Natural killer cell (primary cell): ENCODE data around the gene TENT5C. TPM values are rescaled to one million over a fixed set of nuclear protein-coding genes. Genes with fewer than 3 reads are reported as not detected.

Source experiments
- ATAC-seq, 3 donors: fragments of 150-1000 bp in 2 of 3; fragments of 200-7000 bp in 1 of 3; cut with Tn5 transposase; 1 replicate in 1 of 3; 2 replicates in 2 of 3; pipeline ENCODE4 v1.10.0; 2021; ENCODE audit warnings: mild to moderate bottlenecking in 2 of 3, moderate library complexity in 2 of 3
- DNase-seq, 2 donors: peaks; one replicate each; pipeline versions ENCODE4 v3.0.0 to v3.0.0-alpha.2; 2013 to 2021; ENCODE audit warnings: mixed read lengths in 1 of 2
- H3K27ac ChIP-seq: one replicate; pipeline ENCODE4 v1.5.1; 2013; ENCODE audit warnings: mild to moderate bottlenecking, low read length
- H3K27me3 ChIP-seq: one replicate; pipeline ENCODE4 v1.6.1; 2013; ENCODE audit warnings: low read length; ENCODE audit not compliant: control insufficient read depth, insufficient read depth
- H3K36me3 ChIP-seq: one replicate; pipeline ENCODE4 v1.6.1; 2013; ENCODE audit warnings: low read length; ENCODE audit not compliant: control insufficient read depth, insufficient read depth
- H3K4me1 ChIP-seq: one replicate; pipeline ENCODE4 v1.6.1; 2013; ENCODE audit warnings: low read length; ENCODE audit not compliant: control insufficient read depth, insufficient read depth
- H3K4me3 ChIP-seq: one replicate; pipeline ENCODE4 v1.5.1; 2013; ENCODE audit warnings: low read length
- H3K9me3 ChIP-seq: one replicate; pipeline ENCODE4 v1.6.1; 2013; ENCODE audit warnings: low read length; ENCODE audit not compliant: control insufficient read depth, insufficient read depth
- H3K27ac Mint-ChIP-seq, 2 donors: one replicate each; pipeline ENCODE4 v1.8.0; 2022; ENCODE audit warnings: mild to moderate bottlenecking in 2 of 2, mixed read lengths in 2 of 2, moderate library complexity in 1 of 2
- H3K27me3 Mint-ChIP-seq, 2 donors: one replicate each; pipeline ENCODE4 v1.8.0; 2022; ENCODE audit warnings: low read depth in 2 of 2, mixed read lengths in 2 of 2
- H3K36me3 Mint-ChIP-seq: one replicate; pipeline ENCODE4 v1.8.0; 2022; ENCODE audit warnings: mixed read lengths
- H3K4me1 Mint-ChIP-seq, 2 donors: one replicate each; pipeline ENCODE4 v1.8.0; 2022; ENCODE audit warnings: mixed read lengths in 2 of 2
- H3K4me3 Mint-ChIP-seq: one replicate; pipeline ENCODE4 v1.8.0; 2022; ENCODE audit warnings: mild to moderate bottlenecking, moderate library complexity, mixed read lengths
- H3K9me3 Mint-ChIP-seq, 2 donors: one replicate each; pipeline ENCODE4 v1.8.0; 2022; ENCODE audit warnings: mixed read lengths in 2 of 2
- WGBS: methylation state at CpG from one replicate; pipeline ENCODE4 v1.1.7; 2013; ENCODE audit warnings: missing lambda C conversion rate; ENCODE audit not compliant: insufficient coverage; 5-methylcytosine and 5-hydroxymethylcytosine counted together
- intact Hi-C: fragments of 100-400 bp; cut with micrococcal nuclease; formaldehyde crosslinking; loops from one replicate; pipeline ENCODE4 v1.14.2; 2022
- total RNA-seq, 4 donors: library from RNA; stranded (reverse); fragments of 120-200 nt in 1 of 4; gene quantifications; one replicate each; pipeline versions ENCODE4 v1.2.3 to v1.2.4, GENCODE V29; 2013 to 2022
- TF ChIP-seq, protein P1 (sequence below): fragments of 200-600 bp; IDR thresholded peaks from one replicate; pipeline ENCODE4 v1.8.0; 2022; ENCODE audit warnings: antibody characterized with exemption

Gene TENT5C
- total RNA-seq, 3 donors from 2014 or later (not counting 1 experiment from before 2014, with no cell fraction given): 80.6 to 109 (median 90.9) TPM

DNA sequence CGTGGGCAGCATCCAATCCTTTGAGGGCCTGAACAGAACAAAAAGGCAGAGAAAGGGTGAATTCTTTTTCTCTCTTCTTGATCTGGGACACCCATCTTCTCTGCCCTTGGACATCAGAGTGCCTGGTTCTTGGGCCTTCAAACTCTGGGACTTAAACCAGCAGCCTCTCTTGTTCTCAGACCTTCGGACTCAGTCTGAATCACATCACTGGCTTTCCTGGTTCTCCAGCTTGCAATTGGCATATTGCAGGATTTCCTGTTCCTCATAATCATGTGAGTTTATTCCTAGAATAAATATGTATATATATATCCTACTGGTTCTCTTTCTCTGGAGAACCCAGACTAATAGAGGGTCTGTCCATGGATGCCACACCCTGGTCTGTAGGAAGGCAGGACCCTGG lies 16.3 kb upstream of the TENT5C start:
- WGBS: 96% methylated on average over 2 of the region's 2 CpGs
- peaks cover 0 to 2% of the 10 kb centered on the region in 2 donors for H3K27me3 Mint-ChIP-seq
- no peak overlapping the region for H3K4me3 Mint-ChIP-seq
- intact Hi-C loops: no loop called here
- no peaks in the 10 kb centered on the region for H3K4me1 Mint-ChIP-seq
- H3K36me3 Mint-ChIP-seq: no peaks in the 10 kb centered on the region
- ATAC-seq: no peak
- no peaks in the 10 kb centered on the region for H3K36me3 ChIP-seq
- no peaks in the 10 kb centered on the region for H3K27me3 ChIP-seq
- TF ChIP-seq, protein P1, sequence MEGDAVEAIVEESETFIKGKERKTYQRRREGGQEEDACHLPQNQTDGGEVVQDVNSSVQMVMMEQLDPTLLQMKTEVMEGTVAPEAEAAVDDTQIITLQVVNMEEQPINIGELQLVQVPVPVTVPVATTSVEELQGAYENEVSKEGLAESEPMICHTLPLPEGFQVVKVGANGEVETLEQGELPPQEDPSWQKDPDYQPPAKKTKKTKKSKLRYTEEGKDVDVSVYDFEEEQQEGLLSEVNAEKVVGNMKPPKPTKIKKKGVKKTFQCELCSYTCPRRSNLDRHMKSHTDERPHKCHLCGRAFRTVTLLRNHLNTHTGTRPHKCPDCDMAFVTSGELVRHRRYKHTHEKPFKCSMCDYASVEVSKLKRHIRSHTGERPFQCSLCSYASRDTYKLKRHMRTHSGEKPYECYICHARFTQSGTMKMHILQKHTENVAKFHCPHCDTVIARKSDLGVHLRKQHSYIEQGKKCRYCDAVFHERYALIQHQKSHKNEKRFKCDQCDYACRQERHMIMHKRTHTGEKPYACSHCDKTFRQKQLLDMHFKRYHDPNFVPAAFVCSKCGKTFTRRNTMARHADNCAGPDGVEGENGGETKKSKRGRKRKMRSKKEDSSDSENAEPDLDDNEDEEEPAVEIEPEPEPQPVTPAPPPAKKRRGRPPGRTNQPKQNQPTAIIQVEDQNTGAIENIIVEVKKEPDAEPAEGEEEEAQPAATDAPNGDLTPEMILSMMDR: no peak
- no peak overlapping the region for H3K27ac Mint-ChIP-seq
- no peak overlapping the region for H3K4me3 ChIP-seq
- no peaks in the 10 kb centered on the region for H3K4me1 ChIP-seq
- H3K9me3 Mint-ChIP-seq: no peaks in the 10 kb centered on the region
- H3K9me3 ChIP-seq: no peaks in the 10 kb centered on the region
- no peak overlapping the region for H3K27ac ChIP-seq
- DNase-seq: no peak

DNA sequence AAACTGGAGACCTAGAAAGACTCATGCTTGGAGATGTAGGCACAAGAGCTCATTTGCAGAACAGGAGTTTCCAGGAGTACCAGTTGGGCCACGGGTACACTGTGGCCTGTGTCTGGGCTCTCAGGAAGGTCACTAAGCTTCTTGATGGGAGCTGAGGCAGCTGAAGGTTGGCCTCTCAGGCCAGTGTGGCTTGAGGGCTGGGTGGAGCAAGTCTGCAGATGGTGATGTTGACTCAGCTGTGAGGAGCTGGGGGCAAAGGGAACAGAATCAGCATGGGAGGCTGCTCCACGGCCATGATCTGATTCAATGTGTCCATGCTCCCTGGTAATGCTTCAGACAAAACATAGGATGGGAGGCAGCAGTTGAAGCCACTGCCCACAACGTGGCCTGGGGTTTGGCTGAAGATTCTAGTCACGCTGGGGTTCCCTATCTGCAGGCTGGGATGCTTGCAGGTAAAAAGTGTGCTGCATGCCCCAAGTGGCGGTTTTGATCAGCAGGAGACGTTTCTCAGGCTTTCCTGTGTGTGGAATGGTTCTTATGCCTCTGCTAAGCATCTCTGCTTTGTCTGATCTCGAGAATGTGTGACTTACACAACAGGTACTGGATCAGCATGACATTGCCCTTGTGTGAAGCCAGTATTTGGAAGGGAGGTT lies 15.4 kb upstream of the TENT5C start:
- Mint-ChIP-seq H3K9me3 (no peaks in the 10 kb centered on the region), H3K36me3 (no peaks in the 10 kb centered on the region), H3K27me3 (peaks cover 0 to 2% of the 10 kb centered on the region in 2 donors), H3K27ac (no peak overlapping the region), H3K4me1 (no peaks in the 10 kb centered on the region), H3K4me3 (no peak overlapping the region)
- TF ChIP-seq, protein P1: no peak
- no peak for ATAC-seq
- Histone ChIP-seq H3K27me3 (no peaks in the 10 kb centered on the region), H3K4me1 (no peaks in the 10 kb centered on the region), H3K4me3 (no peak overlapping the region), H3K36me3 (no peaks in the 10 kb centered on the region), H3K9me3 (no peaks in the 10 kb centered on the region), H3K27ac (no peak overlapping the region)
- DNase-seq: no peak
- intact Hi-C loops: no loop called here
- WGBS: 64% methylated on average over 7 of the region's 7 CpGs

DNA sequence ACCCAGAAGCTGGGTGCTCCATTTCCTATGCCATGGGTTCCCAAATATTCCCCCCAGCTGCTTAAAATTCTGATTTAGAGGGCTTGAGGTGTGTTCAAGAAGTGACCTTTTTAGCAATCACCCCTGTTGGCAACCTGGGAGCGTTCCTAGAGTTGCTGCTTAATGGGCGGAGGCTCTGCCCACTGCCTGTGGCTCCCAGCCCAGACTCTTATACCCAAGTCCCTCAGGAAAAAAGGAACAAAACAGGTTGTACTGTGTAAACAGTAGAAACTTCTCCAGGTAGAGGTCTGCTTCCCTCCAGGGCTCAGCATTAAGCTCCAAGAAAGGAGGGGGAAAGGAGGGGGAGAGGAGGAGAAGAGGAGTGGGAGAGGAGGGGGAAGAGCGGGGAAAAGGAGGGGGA lies 14.6 kb upstream of the TENT5C start:
- Mint-ChIP-seq H3K27me3 (peaks cover 0 to 2% of the 10 kb centered on the region in 2 donors), H3K4me3 (no peak overlapping the region), H3K36me3 (no peaks in the 10 kb centered on the region), H3K27ac (no peak overlapping the region), H3K4me1 (no peaks in the 10 kb centered on the region), H3K9me3 (no peaks in the 10 kb centered on the region)
- Histone ChIP-seq H3K36me3 (no peaks in the 10 kb centered on the region), H3K4me3 (no peak overlapping the region), H3K27me3 (no peaks in the 10 kb centered on the region), H3K9me3 (no peaks in the 10 kb centered on the region), H3K4me1 (no peaks in the 10 kb centered on the region), H3K27ac (no peak overlapping the region)
- ATAC-seq: no peak
- TF ChIP-seq, protein P1: no peak
- intact Hi-C loops: no loop called here
- no peak for DNase-seq
- WGBS: 94% methylated on average over 3 of the region's 3 CpGs

DNA sequence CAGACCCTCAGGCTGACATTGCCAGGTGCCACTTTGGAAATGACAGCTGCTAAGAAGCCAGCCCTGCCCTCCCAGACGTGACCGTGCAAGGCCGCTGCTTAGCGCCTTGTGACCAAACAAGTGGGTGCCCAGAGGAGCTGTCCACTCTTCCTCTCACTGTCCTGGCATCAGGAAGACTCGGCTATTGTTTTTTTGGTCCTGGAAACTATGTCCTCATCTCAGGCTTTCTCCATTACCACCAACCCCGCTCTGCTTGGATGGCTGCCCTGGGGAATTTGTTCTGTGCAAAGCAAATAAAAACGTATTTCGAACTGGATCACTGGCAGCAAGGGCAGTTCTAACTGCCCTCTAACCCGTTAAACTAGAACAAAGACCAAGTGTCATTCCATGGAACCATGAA lies 13.7 kb upstream of the TENT5C start:
- Mint-ChIP-seq H3K4me3 (no peak overlapping the region), H3K36me3 (no peaks in the 10 kb centered on the region), H3K27ac (no peak overlapping the region), H3K9me3 (no peaks in the 10 kb centered on the region), H3K27me3 (peaks cover 2 to 8% of the 10 kb centered on the region in 2 donors), H3K4me1 (no peaks in the 10 kb centered on the region)
- Histone ChIP-seq H3K9me3 (no peaks in the 10 kb centered on the region), H3K27me3 (no peaks in the 10 kb centered on the region), H3K4me3 (no peak overlapping the region), H3K4me1 (no peaks in the 10 kb centered on the region), H3K36me3 (no peaks in the 10 kb centered on the region), H3K27ac (no peak overlapping the region)
- intact Hi-C loops: no loop called here
- DNase-seq: no peak
- ATAC-seq: no peak
- 90% methylated on average over 9 of the region's 9 CpGs for WGBS
- TF ChIP-seq, protein P1: no peak
